Panc1 (cell line): ENCODE measurements around the gene ACTR5. TPM values are rescaled to one million over a fixed set of nuclear protein-coding genes. Genes with fewer than 3 reads are reported as not detected.

Source experiments
- ATAC-seq: fragments of 200-7000 bp; cut with Tn5 transposase; 2 replicates; pipeline ENCODE4 v1.9.1; 2020; ENCODE audit warnings: mild to moderate bottlenecking, moderate library complexity
- BruUV-seq: library from RNA; stranded (reverse); fragments of 400-500 nt; replicated peaks from 2 replicates; lab custom pipeline; 2021; lab: Mats Ljungman, UMichigan
- CTCF ChIA-PET: fragments of 300-600 bp; sonication (Branson Sonifier 250); formaldehyde crosslinking; loops from one replicate; lab custom pipeline; 2022; ENCODE audit warnings: antibody characterized with exemption; lab: Charles Lee
- POLR2A ChIA-PET: fragments of 300-600 bp; sonication (Branson Sonifier 250); formaldehyde crosslinking; loops from one replicate; lab custom pipeline; 2022; ENCODE audit warnings: antibody characterized with exemption; lab: Charles Lee
- DNase-seq: peaks from one replicate; pipeline ENCODE4 v3.0.0-alpha.2; 2010; ENCODE audit warnings: low read depth, low spot score
- H3K27ac ChIP-seq: 2 replicates; pipeline ENCODE4 v1.5.1; 2011; ENCODE audit warnings: mild to moderate bottlenecking, low read length, inconsistent platforms
- H3K27me3 ChIP-seq: fragments of 200-500 bp; sonication (Bioruptor generic); 2 replicates; pipeline ENCODE4 v1.6.0; 2014; ENCODE audit warnings: low read length, inconsistent platforms; ENCODE audit not compliant: control insufficient read depth, insufficient read depth
- H3K36me3 ChIP-seq: fragments of 200-500 bp; sonication (Bioruptor generic); 2 replicates; pipeline ENCODE4 v1.5.1; 2014; ENCODE audit warnings: inconsistent platforms, mild to moderate bottlenecking, low read length, moderate library complexity; ENCODE audit not compliant: control insufficient read depth, insufficient read depth
- H3K4me1 ChIP-seq: 2 replicates; pipeline ENCODE4 v1.5.1; 2011; ENCODE audit warnings: inconsistent platforms, mild to moderate bottlenecking, low read length, moderate library complexity; ENCODE audit not compliant: control insufficient read depth, insufficient read depth
- H3K4me3 ChIP-seq, 2 experiments: 2 replicates each; pipeline ENCODE4 v1.5.1; 2011 to 2012; ENCODE audit warnings: low read depth in 2 of 2, low read length in 2 of 2, mild to moderate bottlenecking in 2 of 2, inconsistent platforms in 1 of 2, moderate library complexity in 1 of 2
- H3K9me3 ChIP-seq: fragments of 200-500 bp; sonication (Bioruptor generic); 2 replicates; pipeline ENCODE4 v1.5.1; 2014; ENCODE audit warnings: low read depth, mild to moderate bottlenecking, inconsistent platforms, low read length, moderate library complexity; ENCODE audit not compliant: control insufficient read depth, insufficient read depth
- POLR2AphosphoS5 ChIP-seq: IDR thresholded peaks from 2 replicates; pipeline ENCODE4 v1.6.1; 2012; ENCODE audit warnings: mild to moderate bottlenecking, low read depth, low read length, moderate library complexity
- REST ChIP-seq, 2 experiments: IDR thresholded peaks; 2 replicates each; pipeline ENCODE4 v1.6.1; 2011 to 2012; ENCODE audit warnings: low read depth in 2 of 2, control low read depth in 1 of 2, low read length in 1 of 2, mild to moderate bottlenecking in 1 of 2, moderate library complexity in 1 of 2; ENCODE audit not compliant: insufficient read depth in 1 of 2
- SIN3A ChIP-seq: IDR thresholded peaks from 2 replicates; pipeline ENCODE4 v1.6.1; 2012; ENCODE audit warnings: low read depth, mild to moderate bottlenecking, low read length, moderate library complexity, borderline replicate concordance; ENCODE audit not compliant: insufficient read depth
- TCF7L2 ChIP-seq: IDR thresholded peaks from 2 replicates; pipeline ENCODE4 v1.6.1; 2011; ENCODE audit warnings: mild to moderate bottlenecking, low read depth, low read length, inconsistent platforms
- in situ Hi-C: cut with HindIII; loops from 2 replicates; pipeline ENCODE4 v1.10.0; 2016; ENCODE audit warnings: low sequenced_read_pairs, low pct_unique_long_range_greater_than_20kb
- intact Hi-C: fragments of 100-400 bp; cut with micrococcal nuclease; formaldehyde crosslinking; loops from one replicate; pipeline ENCODE4 v1.10.0; 2022; ENCODE audit not compliant: unreplicated experiment
- total RNA-seq: library from RNA; stranded (reverse); gene quantifications from one replicate; pipeline ENCODE4 v1.2.1, GENCODE V29; 2021; ENCODE audit not compliant: unreplicated experiment
- TF ChIP-seq, protein P1 (sequence below): fragments of 450-650 bp; IDR thresholded peaks from 2 replicates; pipeline ENCODE4 v1.5.1; 2017; ENCODE audit warnings: mild to moderate bottlenecking

Gene ACTR5
- total RNA-seq, 1 experiment from 2014 or later: 12.1 TPM

GRCh38 chr20:38725148-38725901, 22.9 kb upstream of the ACTR5 start:
- DNase-seq (no peak), ATAC-seq (no peak)
- no peak for TF ChIP-seq REST (IDR thresholded peaks at IDR 0.05; ENCODE audit: insufficient read depth in 1 of 2, low read depth in 2 of 2, low read length in 1 of 2)
- no peak for TF ChIP-seq TCF7L2
- TF ChIP-seq POLR2AphosphoS5: no peak
- TF ChIP-seq, protein P1, sequence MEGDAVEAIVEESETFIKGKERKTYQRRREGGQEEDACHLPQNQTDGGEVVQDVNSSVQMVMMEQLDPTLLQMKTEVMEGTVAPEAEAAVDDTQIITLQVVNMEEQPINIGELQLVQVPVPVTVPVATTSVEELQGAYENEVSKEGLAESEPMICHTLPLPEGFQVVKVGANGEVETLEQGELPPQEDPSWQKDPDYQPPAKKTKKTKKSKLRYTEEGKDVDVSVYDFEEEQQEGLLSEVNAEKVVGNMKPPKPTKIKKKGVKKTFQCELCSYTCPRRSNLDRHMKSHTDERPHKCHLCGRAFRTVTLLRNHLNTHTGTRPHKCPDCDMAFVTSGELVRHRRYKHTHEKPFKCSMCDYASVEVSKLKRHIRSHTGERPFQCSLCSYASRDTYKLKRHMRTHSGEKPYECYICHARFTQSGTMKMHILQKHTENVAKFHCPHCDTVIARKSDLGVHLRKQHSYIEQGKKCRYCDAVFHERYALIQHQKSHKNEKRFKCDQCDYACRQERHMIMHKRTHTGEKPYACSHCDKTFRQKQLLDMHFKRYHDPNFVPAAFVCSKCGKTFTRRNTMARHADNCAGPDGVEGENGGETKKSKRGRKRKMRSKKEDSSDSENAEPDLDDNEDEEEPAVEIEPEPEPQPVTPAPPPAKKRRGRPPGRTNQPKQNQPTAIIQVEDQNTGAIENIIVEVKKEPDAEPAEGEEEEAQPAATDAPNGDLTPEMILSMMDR: no peak
- TF ChIP-seq SIN3A: no peak
- Histone ChIP-seq H3K9me3 (no peaks in the 10 kb centered on the region), H3K4me3 (no peak overlapping the region), H3K27me3 (peaks cover 28% of the 10 kb centered on the region), H3K4me1 (peaks cover under 1% of the 10 kb centered on the region; the same call in 1 of the 2 replicates), H3K27ac (no peak overlapping the region), H3K36me3 (no peaks in the 10 kb centered on the region)
- intact Hi-C loops: no loop called here
- ChIA-PET CTCF (interaction anchor here (0.6 to 1.2 kb wide), 4 partner anchors 21 to 168 kb away, joined by 4 to 6 read pairs (median 5); no protein-coding TSS in a partner anchor), POLR2A (no interaction called here)
- no TSS peak for BruUV-seq
- in situ Hi-C loops: no loop called here

- in situ Hi-C loops (no loop called here), intact Hi-C loops (no loop called here)
Observed at GRCh38 chr20:38725931-38726803, 22.1 kb upstream of the ACTR5 start.

More at GRCh38 chr20:38725931-38726803, 22.1 kb upstream of the ACTR5 start:
- ATAC-seq: peak; percentile 71
- no peaks in the 10 kb centered on the region for H3K9me3 ChIP-seq
- H3K36me3 ChIP-seq: no peaks in the 10 kb centered on the region
- H3K27ac ChIP-seq: no peak overlapping the region
- no peak overlapping the region for H3K4me3 ChIP-seq
- CTCF ChIA-PET: interaction anchor here (0.6 to 1.3 kb wide), 5 partner anchors 22 to 167 kb away, joined by 4 to 6 read pairs (median 5); no protein-coding TSS in a partner anchor
- POLR2A ChIA-PET: no interaction called here
- BruUV-seq: no TSS peak
- peaks cover 32% of the 10 kb centered on the region for H3K27me3 ChIP-seq
- DNase-seq: no peak
- peaks cover 5% of the 10 kb centered on the region; the same call in 1 of the 2 replicates for H3K4me1 ChIP-seq
- no peak for TF ChIP-seq SIN3A
- TF ChIP-seq, protein P1: peak; percentile 72
